CD14-positive monocyte (primary cell): Measurements from ENCODE around the gene FAM167B. TPM values are rescaled to one million over a fixed set of nuclear protein-coding genes. Genes with fewer than 3 reads are reported as not detected.

Experiments
- DNase-seq, 3 donors: peaks; one replicate each; pipeline ENCODE4 v3.0.0-alpha.2; 2011 to 2022
- H2AFZ ChIP-seq: 2 replicates; pipeline ENCODE4 v1.6.0; 2012; ENCODE audit warnings: mild to moderate bottlenecking, low read depth, low read length, inconsistent platforms; ENCODE audit not compliant: insufficient read depth, poor library complexity, severe bottlenecking
- H3K27ac ChIP-seq, 2 donors: 1 replicate in 1 of 2; 2 replicates in 1 of 2; pipeline ENCODE4 v1.5.1; 2012 to 2013; ENCODE audit warnings: low read length in 2 of 2, control low read depth in 1 of 2, inconsistent platforms in 1 of 2, low read depth in 1 of 2, mild to moderate bottlenecking in 1 of 2
- H3K27me3 ChIP-seq, 2 donors: one replicate each; pipeline versions ENCODE4 v1.6.0 to v1.6.1; 2011 to 2013; ENCODE audit warnings: low read length in 2 of 2; ENCODE audit not compliant: control insufficient read depth in 2 of 2, insufficient read depth in 2 of 2
- H3K36me3 ChIP-seq, 2 donors: replicated peaks in 1 of 2; 1 replicate in 1 of 2; 2 replicates in 1 of 2; pipeline versions ENCODE4 v1.5.1 to v1.6.1; 2012 to 2013; ENCODE audit warnings: low read length in 2 of 2, control low read depth in 1 of 2, inconsistent platforms in 1 of 2, mild to moderate bottlenecking in 1 of 2; ENCODE audit not compliant: insufficient read depth in 2 of 2, control insufficient read depth in 1 of 2
- H3K4me1 ChIP-seq, 2 donors: 1 replicate in 1 of 2; 2 replicates in 1 of 2; pipeline versions ENCODE4 v1.5.1 to v1.6.1; 2012 to 2013; ENCODE audit warnings: low read length in 2 of 2, control low read depth in 1 of 2, inconsistent platforms in 1 of 2, mild to moderate bottlenecking in 1 of 2, moderate library complexity in 1 of 2; ENCODE audit not compliant: insufficient read depth in 2 of 2, control insufficient read depth in 1 of 2
- H3K4me2 ChIP-seq: replicated peaks from 2 replicates; pipeline ENCODE3; 2012; ENCODE audit warnings: low read length, moderate library complexity, mild to moderate bottlenecking; ENCODE audit not compliant: poor library complexity, severe bottlenecking; ENCODE audit errors: extremely low read depth
- H3K4me3 ChIP-seq, 3 experiments: fragments of 200-600 bp in 1 of 3; sonication (generic) in 1 of 3; replicated peaks in 1 of 3; 1 replicate in 2 of 3; 2 replicates in 1 of 3; pipeline ENCODE4 v1.5.1; 2011 to 2013; ENCODE audit warnings: low read length in 3 of 3, mild to moderate bottlenecking in 3 of 3, control low read depth in 2 of 3, low read depth in 2 of 3, inconsistent platforms in 1 of 3, moderate library complexity in 1 of 3
- H3K79me2 ChIP-seq: 2 replicates; pipeline ENCODE4 v1.6.0; 2012; ENCODE audit warnings: mild to moderate bottlenecking, control low read depth, inconsistent platforms, low read length, moderate library complexity; ENCODE audit not compliant: insufficient read depth
- H3K9ac ChIP-seq: 2 replicates; pipeline ENCODE4 v1.6.0; 2017; ENCODE audit warnings: low read length, mild to moderate bottlenecking; ENCODE audit not compliant: insufficient read depth, poor library complexity, severe bottlenecking
- H3K9me3 ChIP-seq, 2 donors: replicated peaks in 1 of 2; 1 replicate in 1 of 2; 2 replicates in 1 of 2; pipeline versions ENCODE4 v1.5.1 to v1.6.1; 2012 to 2013; ENCODE audit warnings: low read length in 2 of 2, control low read depth in 1 of 2; ENCODE audit not compliant: control insufficient read depth in 1 of 2, insufficient read depth in 1 of 2
- H4K20me1 ChIP-seq: 2 replicates; pipeline ENCODE4 v1.6.0; 2012; ENCODE audit warnings: mild to moderate bottlenecking, low read length, control low read depth, moderate library complexity; ENCODE audit not compliant: insufficient read depth
- H3K27ac Mint-ChIP-seq, 7 donors: one replicate each; pipeline ENCODE4 v1.8.0; 2020; ENCODE audit warnings: mild to moderate bottlenecking in 7 of 7, mixed read lengths in 7 of 7, moderate library complexity in 6 of 7, inconsistent platforms in 2 of 7
- H3K27me3 Mint-ChIP-seq, 3 donors: one replicate each; pipeline ENCODE4 v1.8.0; 2021 to 2022; ENCODE audit warnings: low read depth in 3 of 3, mild to moderate bottlenecking in 3 of 3, mixed read lengths in 3 of 3, moderate library complexity in 3 of 3, inconsistent platforms in 1 of 3
- H3K36me3 Mint-ChIP-seq, 2 donors: one replicate each; pipeline ENCODE4 v1.8.0; 2020; ENCODE audit warnings: mixed read lengths in 2 of 2, inconsistent platforms in 1 of 2, mild to moderate bottlenecking in 1 of 2
- H3K4me1 Mint-ChIP-seq: one replicate; pipeline ENCODE4 v1.8.0; 2020; ENCODE audit warnings: mild to moderate bottlenecking, mixed read lengths
- H3K4me3 Mint-ChIP-seq, 2 donors: one replicate each; pipeline ENCODE4 v1.8.0; 2020; ENCODE audit warnings: mild to moderate bottlenecking in 2 of 2, mixed read lengths in 2 of 2, moderate library complexity in 1 of 2
- H3K9me3 Mint-ChIP-seq, 7 donors: one replicate each; pipeline ENCODE4 v1.8.0; 2020 to 2022; ENCODE audit warnings: mixed read lengths in 7 of 7, mild to moderate bottlenecking in 6 of 7, moderate library complexity in 6 of 7, inconsistent platforms in 2 of 7
- CTCF ChIP-seq: fragments of 200-600 bp; IDR thresholded peaks from one replicate; pipeline ENCODE4 v1.8.0; 2022; ENCODE audit warnings: antibody characterized with exemption, mild to moderate bottlenecking
- WGBS: methylation state at CpG from one replicate; pipeline ENCODE4 v1.1.5; 2013; ENCODE audit warnings: missing lambda C conversion rate; ENCODE audit not compliant: insufficient coverage; 5-methylcytosine and 5-hydroxymethylcytosine counted together
- intact Hi-C, 2 donors: fragments of 100-400 bp; cut with micrococcal nuclease; formaldehyde crosslinking; loops; one replicate each; pipeline versions ENCODE4 v1.15.0 to v1.15.1; 2023
- polyA plus RNA-seq, 3 donors: library from polyadenylated mRNA; depleted of rRNA in 1 of 3; unstranded in 2 of 3; stranded (reverse) in 1 of 3; fragments of 300-500 nt in 2 of 3; fragments of >200 nt in 1 of 3; fragmentation: Illumina TruSeq in 2 of 3; gene quantifications; 1 replicate in 2 of 3; 2 replicates in 1 of 3; pipeline ENCODE4 v1.2.3, GENCODE V29; 2012 to 2021

Gene FAM167B
- polyA plus RNA-seq, 3 donors: not detected

GRCh38 chr1:32205401-32206370 lies 41.3 kb upstream of the FAM167B start, which contains the start of gene IQCC:
Gene IQCC (plus strand): TSS chr1:32205671. CDS start chr1:32205682, 11 bp downstream.
- peak within 1 kb of the TSS; percentile 70 for H3K9ac ChIP-seq
- TF ChIP-seq CTCF: no peak
- H3K27me3 Mint-ChIP-seq: peaks cover 3 to 7% (median 6%) of the 10 kb centered on the region in 3 donors
- H3K4me1 Mint-ChIP-seq: peaks cover 31% of the 10 kb centered on the region
- peak within 1 kb of the TSS; percentile 84 to 90 for H3K4me3 Mint-ChIP-seq
- WGBS: under 1% methylated on average over 67 of the region's 77 CpGs
- peak; percentile 70 to 82 (median 81) for DNase-seq
- H2AFZ ChIP-seq: peak within 1 kb of the TSS; percentile 92
- no peaks in the 10 kb centered on the region for H3K27me3 ChIP-seq
- H3K36me3 ChIP-seq: no peaks in the 10 kb centered on the region
- H4K20me1 ChIP-seq: no peaks in the 10 kb centered on the region
- H3K27ac Mint-ChIP-seq: peak within 1 kb of the TSS; percentile 37 to 90 (median 77)
- peak within 1 kb of the TSS; percentile 94 for H3K4me2 ChIP-seq
- H3K4me3 ChIP-seq: peak within 1 kb of the TSS; percentile 44 to 84 (median 68)
- no peaks in the 10 kb centered on the region for H3K9me3 ChIP-seq
- peaks cover 0 to 1% (median 0%) of the 10 kb centered on the region in 7 donors for H3K9me3 Mint-ChIP-seq
- H3K79me2 ChIP-seq: no peaks in the 10 kb centered on the region
- intact Hi-C loops: no loop called here
- no peaks in the 10 kb centered on the region for H3K36me3 Mint-ChIP-seq
- peak within 1 kb of the TSS in 1 of 2 donors; percentile 54 for H3K27ac ChIP-seq
- peaks cover 28% of the 10 kb centered on the region in 2 donors for H3K4me1 ChIP-seq

GRCh38 chr1:32208469-32208868 lies 38.6 kb upstream of the FAM167B start:
- TF ChIP-seq CTCF: no peak
- intact Hi-C loops: no loop called here

More at GRCh38 chr1:32208469-32208868, 38.6 kb upstream of the FAM167B start:
- Histone ChIP-seq H2AFZ (no peak overlapping the region), H3K9me3 (no peaks in the 10 kb centered on the region), H3K27me3 (no peaks in the 10 kb centered on the region), H3K27ac (peak overlapping the region in 1 of 2 donors; percentile 20), H4K20me1 (no peaks in the 10 kb centered on the region), H3K79me2 (no peaks in the 10 kb centered on the region), H3K36me3 (no peaks in the 10 kb centered on the region), H3K4me3 (no peak overlapping the region), H3K4me2 (no peak overlapping the region), H3K9ac (no peak overlapping the region), H3K4me1 (peaks cover 14 to 16% of the 10 kb centered on the region in 2 donors)
- Mint-ChIP-seq H3K4me1 (peaks cover 18% of the 10 kb centered on the region), H3K36me3 (no peaks in the 10 kb centered on the region), H3K27ac (peak overlapping the region in 1 of 7 donors; percentile 56), H3K27me3 (peaks cover 0 to 3% (median 0%) of the 10 kb centered on the region in 3 donors), H3K9me3 (peaks cover 0 to 1% (median 0%) of the 10 kb centered on the region in 7 donors), H3K4me3 (no peak overlapping the region)
- 100% methylated on average over 2 of the region's 6 CpGs for WGBS
- no peak for DNase-seq
